Measurements from ENCODE around the gene NSD2. TPM values are rescaled to one million over a fixed set of nuclear protein-coding genes. Genes with fewer than 3 reads are reported as not detected.

NSD2 gene
- total and polyA plus RNA-seq, 4 donors: 5.1 to 71.5 (median 11.6) TPM

DNA sequence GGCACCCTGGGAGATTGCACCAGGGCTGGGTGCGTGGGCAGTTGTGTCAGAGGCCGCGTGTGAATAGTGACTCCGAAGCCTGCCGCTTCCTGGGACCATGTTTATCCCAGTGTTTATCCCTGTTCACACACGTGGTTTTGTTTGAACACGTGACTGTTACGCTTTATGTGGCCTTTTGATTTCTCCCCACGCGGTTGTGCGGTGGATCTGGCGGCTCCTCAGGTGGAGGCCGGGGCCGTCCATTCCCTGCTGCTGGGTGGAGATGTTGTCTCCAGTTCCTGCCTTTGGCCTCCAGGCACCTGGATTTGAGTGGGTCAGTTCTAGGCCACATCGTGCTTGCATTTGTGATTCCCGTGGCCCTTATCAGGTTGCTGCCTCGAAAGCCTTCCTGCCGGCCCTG lies 102.5 kb downstream of the NSD2 start (continued):
- TF ChIP-seq, protein P1, sequence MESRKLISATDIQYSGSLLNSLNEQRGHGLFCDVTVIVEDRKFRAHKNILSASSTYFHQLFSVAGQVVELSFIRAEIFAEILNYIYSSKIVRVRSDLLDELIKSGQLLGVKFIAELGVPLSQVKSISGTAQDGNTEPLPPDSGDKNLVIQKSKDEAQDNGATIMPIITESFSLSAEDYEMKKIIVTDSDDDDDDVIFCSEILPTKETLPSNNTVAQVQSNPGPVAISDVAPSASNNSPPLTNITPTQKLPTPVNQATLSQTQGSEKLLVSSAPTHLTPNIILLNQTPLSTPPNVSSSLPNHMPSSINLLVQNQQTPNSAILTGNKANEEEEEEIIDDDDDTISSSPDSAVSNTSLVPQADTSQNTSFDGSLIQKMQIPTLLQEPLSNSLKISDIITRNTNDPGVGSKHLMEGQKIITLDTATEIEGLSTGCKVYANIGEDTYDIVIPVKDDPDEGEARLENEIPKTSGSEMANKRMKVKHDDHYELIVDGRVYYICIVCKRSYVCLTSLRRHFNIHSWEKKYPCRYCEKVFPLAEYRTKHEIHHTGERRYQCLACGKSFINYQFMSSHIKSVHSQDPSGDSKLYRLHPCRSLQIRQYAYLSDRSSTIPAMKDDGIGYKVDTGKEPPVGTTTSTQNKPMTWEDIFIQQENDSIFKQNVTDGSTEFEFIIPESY (IDR thresholded peaks at IDR 0.05): no peak

DNA sequence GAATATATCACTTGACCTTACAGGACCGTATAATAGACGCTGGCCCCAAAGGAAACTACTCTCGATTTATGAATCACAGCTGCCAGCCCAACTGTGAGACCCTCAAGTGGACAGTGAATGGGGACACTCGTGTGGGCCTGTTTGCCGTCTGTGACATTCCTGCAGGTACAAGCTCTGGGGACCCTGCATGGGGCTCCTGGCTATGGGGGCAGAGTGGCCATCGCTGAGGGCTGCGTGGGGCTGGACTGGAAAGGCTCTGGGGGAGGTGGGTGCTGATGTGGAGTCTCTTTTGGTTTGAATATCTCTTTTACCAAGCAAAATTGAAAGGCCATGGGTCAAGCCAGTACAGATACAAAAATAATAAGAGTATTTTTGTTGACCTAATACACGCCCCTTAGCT lies 103.6 kb downstream of the NSD2 start:
- H3K27me3 ChIP-seq (ENCODE audit: control insufficient read depth in 4 of 4, insufficient read depth in 4 of 4, low read length in 3 of 4): no peaks in the 10 kb centered on the region
- peaks cover 11 to 55% (median 17%) of the 10 kb centered on the region in 4 donors for H3K36me3 ChIP-seq (ENCODE audit: control insufficient read depth in 4 of 4, insufficient read depth in 3 of 4, low read depth in 1 of 4, low read length in 3 of 4)
- DNase-seq (ENCODE audit: low spot score): no peak
- no peak overlapping the region for H3K27ac ChIP-seq (ENCODE audit: low read depth in 1 of 2, low read length in 2 of 2)
- no peaks in the 10 kb centered on the region for H3K9me3 ChIP-seq (ENCODE audit: control insufficient read depth in 4 of 4, low read length in 3 of 4)
- H3K4me1 ChIP-seq (ENCODE audit: control insufficient read depth in 4 of 4, insufficient read depth in 4 of 4, low read length in 3 of 4): no peaks in the 10 kb centered on the region
- 97% methylated on average over 8 of the region's 8 CpGs for WGBS
- H3K4me3 ChIP-seq (ENCODE audit: low read depth in 1 of 3, low read length in 3 of 3): no peak overlapping the region
- H3K9ac ChIP-seq (ENCODE audit: low read depth in 1 of 2, low read length in 2 of 2): no peak overlapping the region
- no peak for TF ChIP-seq HNF4A (conservative IDR thresholded peaks at IDR 0.05)
- TF ChIP-seq NR2F2 (IDR thresholded peaks at IDR 0.05): no peak
- TF ChIP-seq FOXA1 (IDR thresholded peaks at IDR 0.05): no peak
- TF ChIP-seq SP1 (IDR thresholded peaks at IDR 0.05): no peak
- TF ChIP-seq, protein P2, sequence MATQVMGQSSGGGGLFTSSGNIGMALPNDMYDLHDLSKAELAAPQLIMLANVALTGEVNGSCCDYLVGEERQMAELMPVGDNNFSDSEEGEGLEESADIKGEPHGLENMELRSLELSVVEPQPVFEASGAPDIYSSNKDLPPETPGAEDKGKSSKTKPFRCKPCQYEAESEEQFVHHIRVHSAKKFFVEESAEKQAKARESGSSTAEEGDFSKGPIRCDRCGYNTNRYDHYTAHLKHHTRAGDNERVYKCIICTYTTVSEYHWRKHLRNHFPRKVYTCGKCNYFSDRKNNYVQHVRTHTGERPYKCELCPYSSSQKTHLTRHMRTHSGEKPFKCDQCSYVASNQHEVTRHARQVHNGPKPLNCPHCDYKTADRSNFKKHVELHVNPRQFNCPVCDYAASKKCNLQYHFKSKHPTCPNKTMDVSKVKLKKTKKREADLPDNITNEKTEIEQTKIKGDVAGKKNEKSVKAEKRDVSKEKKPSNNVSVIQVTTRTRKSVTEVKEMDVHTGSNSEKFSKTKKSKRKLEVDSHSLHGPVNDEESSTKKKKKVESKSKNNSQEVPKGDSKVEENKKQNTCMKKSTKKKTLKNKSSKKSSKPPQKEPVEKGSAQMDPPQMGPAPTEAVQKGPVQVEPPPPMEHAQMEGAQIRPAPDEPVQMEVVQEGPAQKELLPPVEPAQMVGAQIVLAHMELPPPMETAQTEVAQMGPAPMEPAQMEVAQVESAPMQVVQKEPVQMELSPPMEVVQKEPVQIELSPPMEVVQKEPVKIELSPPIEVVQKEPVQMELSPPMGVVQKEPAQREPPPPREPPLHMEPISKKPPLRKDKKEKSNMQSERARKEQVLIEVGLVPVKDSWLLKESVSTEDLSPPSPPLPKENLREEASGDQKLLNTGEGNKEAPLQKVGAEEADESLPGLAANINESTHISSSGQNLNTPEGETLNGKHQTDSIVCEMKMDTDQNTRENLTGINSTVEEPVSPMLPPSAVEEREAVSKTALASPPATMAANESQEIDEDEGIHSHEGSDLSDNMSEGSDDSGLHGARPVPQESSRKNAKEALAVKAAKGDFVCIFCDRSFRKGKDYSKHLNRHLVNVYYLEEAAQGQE (IDR thresholded peaks at IDR 0.05): no peak
- TF ChIP-seq EGR1 (IDR thresholded peaks at IDR 0.05; ENCODE audit: low read depth in 2 of 2): no peak
- no peak for TF ChIP-seq JUND (IDR thresholded peaks at IDR 0.05)
- TF ChIP-seq HNF4G (IDR thresholded peaks at IDR 0.05): no peak
- TF ChIP-seq, protein P3, sequence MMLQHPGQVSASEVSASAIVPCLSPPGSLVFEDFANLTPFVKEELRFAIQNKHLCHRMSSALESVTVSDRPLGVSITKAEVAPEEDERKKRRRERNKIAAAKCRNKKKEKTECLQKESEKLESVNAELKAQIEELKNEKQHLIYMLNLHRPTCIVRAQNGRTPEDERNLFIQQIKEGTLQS (IDR thresholded peaks at IDR 0.05): no peak
- TF ChIP-seq, protein P4, sequence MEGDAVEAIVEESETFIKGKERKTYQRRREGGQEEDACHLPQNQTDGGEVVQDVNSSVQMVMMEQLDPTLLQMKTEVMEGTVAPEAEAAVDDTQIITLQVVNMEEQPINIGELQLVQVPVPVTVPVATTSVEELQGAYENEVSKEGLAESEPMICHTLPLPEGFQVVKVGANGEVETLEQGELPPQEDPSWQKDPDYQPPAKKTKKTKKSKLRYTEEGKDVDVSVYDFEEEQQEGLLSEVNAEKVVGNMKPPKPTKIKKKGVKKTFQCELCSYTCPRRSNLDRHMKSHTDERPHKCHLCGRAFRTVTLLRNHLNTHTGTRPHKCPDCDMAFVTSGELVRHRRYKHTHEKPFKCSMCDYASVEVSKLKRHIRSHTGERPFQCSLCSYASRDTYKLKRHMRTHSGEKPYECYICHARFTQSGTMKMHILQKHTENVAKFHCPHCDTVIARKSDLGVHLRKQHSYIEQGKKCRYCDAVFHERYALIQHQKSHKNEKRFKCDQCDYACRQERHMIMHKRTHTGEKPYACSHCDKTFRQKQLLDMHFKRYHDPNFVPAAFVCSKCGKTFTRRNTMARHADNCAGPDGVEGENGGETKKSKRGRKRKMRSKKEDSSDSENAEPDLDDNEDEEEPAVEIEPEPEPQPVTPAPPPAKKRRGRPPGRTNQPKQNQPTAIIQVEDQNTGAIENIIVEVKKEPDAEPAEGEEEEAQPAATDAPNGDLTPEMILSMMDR (IDR thresholded peaks at IDR 0.05; ENCODE audit: low read depth, low read length, missing input control): no peak
- TF ChIP-seq FOXA2 (IDR thresholded peaks at IDR 0.05): no peak
- TF ChIP-seq TAF1 (conservative IDR thresholded peaks at IDR 0.05): no peak
- TF ChIP-seq RAD21 (IDR thresholded peaks at IDR 0.05): no peak
- no peak for TF ChIP-seq MAX (IDR thresholded peaks at IDR 0.05)
- no peak for TF ChIP-seq YY1 (IDR thresholded peaks at IDR 0.05)
- no peak for TF ChIP-seq RXRA (IDR thresholded peaks at IDR 0.05)
- TF ChIP-seq, protein P1 (IDR thresholded peaks at IDR 0.05): no peak
- no peak for TF ChIP-seq GABPA (IDR thresholded peaks at IDR 0.05 in 1 of 2, conservative IDR thresholded peaks at IDR 0.05 in 1 of 2)

Measured in liver (tissue), 9 donors.